GM18520 (cell line): ENCODE measurements around the gene LCP2.
"Not testable (repeated sequence)": the region's sequence is repeated elsewhere in the genome, so short reads cannot be mapped to it uniquely, and the experiment has no call there.

Experiments
- ATAC-seq: cut with Tn5 transposase; IDR thresholded peaks from one replicate; pipeline ENCODE4 v1.9.1; 2021; ENCODE audit not compliant: unreplicated experiment

LCP2 gene

GRCh38 chr5:170251462-170251861 lies 46.1 kb downstream of the LCP2 start:
- ATAC-seq, result no peak

DNA sequence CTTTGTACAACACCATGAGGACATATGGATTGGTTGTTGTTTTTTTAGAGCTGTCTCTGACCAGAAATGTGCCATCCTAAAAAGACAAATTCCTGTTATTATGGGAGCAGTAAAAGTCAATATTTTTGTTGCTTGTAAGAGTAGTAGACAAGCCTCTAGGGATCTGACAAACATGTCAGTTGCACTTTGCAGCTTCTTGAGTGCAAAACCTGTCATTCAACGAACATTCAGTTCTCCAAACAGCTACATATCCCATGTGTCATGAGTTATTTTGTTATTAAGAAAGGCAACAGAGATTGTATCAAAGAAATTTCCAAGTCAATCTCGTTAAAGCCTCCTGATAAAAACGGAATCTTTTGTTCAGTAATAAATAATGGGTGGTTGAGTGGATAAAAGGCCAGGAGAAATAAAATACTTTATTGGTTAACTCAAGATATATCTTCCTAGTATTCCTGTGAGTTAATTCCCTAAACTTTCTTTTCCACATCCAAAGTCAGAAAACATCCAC lies 46.7 kb downstream of the LCP2 start:
- no peak for ATAC-seq

GRCh38 chr5:170249355-170249754 lies 48.2 kb downstream of the LCP2 start:
- ATAC-seq, result no peak

DNA sequence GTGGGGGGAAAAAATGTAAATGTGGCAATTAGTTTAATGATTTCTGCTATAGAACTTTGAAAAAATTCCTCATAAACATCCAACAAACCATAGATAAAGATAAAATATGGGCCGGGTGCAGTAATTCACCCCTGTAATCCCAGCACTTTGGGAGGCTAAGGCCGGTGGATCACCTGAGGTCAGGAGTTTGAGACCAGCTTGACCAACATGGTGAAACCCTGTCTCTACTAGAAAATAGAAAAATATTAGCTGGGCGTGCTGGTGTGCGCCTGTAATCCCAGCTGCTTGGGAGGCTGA lies 48.7 kb downstream of the LCP2 start:
- ATAC-seq, result not testable (repeated sequence)

DNA sequence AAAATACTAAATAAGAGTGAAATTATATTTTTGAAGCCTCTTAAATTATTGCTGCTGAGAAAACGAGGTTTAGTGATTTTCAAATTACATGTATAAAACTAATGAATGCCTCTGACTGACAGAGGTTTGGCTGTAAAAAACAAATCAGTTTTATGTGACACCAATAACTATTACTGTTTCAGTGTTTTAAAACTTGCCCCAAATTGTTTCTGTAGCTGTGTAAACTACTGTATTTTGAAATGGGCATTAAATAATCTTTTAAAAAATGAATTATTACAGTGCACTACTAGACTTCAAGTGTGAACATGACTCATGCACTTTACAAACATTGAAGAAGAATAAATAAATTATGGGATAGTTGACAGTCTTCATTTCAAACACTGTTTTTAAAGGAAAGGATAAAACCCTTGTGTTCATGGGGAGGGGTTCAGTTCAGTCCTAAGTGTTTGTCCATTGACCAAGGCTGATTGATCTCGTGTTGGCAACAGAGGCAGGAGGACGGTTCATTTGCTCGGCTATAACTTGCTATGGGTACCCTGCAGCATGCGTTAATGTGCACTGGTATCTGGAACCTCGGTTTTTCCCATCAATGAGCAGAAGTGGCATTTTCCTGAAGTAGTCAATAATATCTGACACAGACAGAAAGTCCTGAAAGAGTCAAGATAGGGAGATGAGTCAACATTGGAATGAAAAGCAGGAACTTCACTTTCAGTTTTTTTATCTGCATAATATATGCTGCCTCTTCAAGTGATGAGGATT lies 49.2 kb downstream of the LCP2 start:
- no peak for ATAC-seq

DNA sequence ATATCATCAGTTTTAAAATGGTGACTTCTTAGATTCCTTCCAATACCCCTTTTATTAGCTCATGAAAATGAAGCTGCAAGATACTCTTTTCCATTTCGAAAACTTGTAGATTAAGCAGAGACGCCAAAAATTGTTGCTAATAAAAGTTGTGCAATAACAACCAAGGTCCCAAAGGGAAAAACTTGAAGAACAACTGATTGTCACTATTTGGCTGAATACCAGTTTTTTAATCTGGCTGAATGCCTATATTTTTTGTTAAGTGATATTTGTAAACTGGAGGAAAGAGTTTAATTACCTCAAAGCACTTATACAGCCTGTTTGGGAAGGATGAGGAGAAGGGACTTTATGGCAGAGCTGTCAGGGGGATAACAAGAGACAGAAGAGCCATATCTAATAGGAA lies 50.2 kb downstream of the LCP2 start:
- ATAC-seq, result no peak

DNA sequence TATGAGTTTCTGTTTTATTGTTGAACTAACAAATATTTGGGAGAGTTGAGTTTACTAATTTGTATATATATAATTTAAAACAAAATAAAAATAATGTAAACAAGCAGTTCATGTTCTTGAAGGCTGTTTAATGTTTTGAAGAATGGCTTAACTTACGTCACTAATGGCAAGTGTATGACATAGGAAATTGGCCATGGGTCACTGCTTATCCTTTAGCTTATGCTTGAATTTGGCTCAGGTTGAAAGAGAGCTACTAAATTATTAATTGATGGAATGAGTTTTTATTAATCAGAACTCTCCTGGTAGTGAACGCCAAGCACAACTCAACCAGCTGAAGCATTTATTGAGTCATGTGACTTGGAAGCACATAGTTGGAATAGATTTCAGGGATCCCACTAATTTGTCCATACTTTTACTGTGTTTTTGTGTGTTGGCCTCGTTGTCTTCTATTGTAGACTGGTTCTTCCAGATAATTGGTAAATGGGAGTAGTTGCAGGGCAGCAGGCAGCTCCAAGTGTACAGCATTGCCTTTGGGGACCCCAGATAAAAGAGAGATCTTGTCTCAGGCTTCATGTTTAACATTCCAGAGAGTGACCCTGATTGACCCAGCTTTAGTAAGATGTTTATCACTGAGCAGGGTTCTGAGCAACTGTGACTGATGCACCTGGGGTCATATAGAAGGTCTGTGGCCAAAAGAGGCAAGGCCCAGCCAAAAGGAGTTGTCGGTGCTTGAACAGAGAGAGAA lies 51.3 kb downstream of the LCP2 start:
- ATAC-seq, result no peak

GRCh38 chr5:170245436-170245835 lies 52.1 kb downstream of the LCP2 start:
- not testable (repeated sequence) for ATAC-seq

DNA sequence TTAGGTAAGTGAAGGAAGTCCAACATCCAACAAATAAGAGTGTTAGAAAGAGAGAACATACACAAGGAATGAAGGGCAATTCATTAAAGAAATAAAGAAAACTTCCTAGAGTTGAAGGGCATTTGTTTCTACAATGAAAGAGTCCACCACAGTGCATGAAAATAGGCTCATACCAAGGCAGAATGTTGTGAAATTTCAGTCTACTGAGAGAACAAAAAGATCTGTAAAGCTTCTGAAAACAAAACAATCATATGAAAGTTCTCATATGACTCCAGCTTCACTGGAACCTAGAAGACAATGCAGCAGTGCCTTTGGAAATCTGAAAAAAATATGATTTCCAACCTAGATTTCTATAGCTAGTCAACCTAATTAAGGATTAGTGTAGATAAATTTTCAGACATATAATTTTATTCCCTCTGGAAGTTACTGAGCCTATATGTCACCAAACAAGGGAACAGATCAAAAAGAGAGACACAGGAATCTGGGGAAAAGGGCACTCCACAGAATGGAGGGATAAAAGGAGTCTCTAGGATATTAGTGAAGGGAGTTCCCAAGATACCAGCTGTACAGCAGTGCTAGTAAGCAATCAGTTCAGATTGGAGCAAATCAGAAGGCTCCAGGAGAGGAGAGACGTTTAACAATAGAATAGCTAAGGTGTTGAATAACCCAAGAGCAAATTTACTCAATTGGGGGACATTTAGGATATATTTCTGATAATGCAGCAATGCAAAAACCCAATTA lies 59.0 kb downstream of the LCP2 start:
- ATAC-seq, result no peak

GRCh38 chr5:170235876-170236864 lies 61.4 kb downstream of the LCP2 start:
- no peak for ATAC-seq

GRCh38 chr5:170233358-170233892 lies 64.2 kb downstream of the LCP2 start:
- no peak for ATAC-seq

- ATAC-seq, result no peak
These were observed 64.8 kb downstream of the LCP2 start, which contains the start of gene C5orf58 for GRCh38 chr5:170232786-170233185. C5orf58 (plus strand) TSS chr5:170232985; CDS start chr5:170234977, 1,992 bp downstream.

GRCh38 chr5:170228762-170229435 lies 68.7 kb downstream of the LCP2 start:
- no peak for ATAC-seq

GRCh38 chr5:170226661-170227060 lies 70.9 kb downstream of the LCP2 start:
- no peak for ATAC-seq

- no peak for ATAC-seq
These were observed 71.4 kb downstream of the LCP2 start for GRCh38 chr5:170226129-170226615.

- no peak for ATAC-seq
These were observed 72.0 kb downstream of the LCP2 start for GRCh38 chr5:170225326-170226128.

GRCh38 chr5:170223906-170224305 lies 73.7 kb downstream of the LCP2 start:
- ATAC-seq, result no peak

- no peak for ATAC-seq
These were observed 74.2 kb downstream of the LCP2 start for GRCh38 chr5:170223360-170223759.

- no peak for ATAC-seq
These were observed 76.2 kb downstream of the LCP2 start for GRCh38 chr5:170221327-170221741.
